ENCODE results near the gene UIMC1.

DNA sequence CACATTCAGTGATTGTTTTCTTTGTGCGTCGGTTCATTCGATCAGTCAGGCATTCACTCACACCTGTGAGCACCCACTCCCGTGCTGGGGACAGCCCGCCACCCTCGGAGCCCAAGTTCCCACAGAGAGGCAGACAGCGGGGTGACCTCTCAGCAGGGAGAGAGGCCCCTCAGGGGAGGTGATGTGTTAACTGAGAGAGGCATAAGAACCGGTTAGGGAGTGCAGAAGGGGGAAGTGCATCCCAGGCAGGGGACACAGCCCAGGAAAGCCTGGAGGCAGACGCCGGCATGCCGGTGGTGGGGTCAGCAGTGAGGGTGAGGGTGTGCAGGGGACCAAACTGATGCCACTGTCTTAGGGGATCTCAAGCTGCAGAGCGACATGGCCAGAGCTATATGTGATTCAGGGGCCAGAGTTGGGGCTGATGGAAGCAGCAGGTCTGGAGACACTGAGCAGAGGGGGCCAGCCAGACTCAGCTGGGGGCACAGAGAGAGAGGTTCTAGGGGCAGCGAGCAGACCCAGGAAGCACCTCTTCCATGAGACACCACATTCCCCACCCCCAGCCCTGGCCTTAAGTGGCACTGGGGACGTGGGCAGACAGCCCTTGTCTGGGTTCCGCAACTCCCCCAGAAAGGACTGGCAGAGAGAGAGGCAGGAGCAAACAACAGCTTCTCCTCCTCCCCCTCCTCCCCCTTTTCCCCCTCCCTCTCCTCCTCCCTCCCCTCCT lies 143.4 kb downstream of the UIMC1 start:
- TF ChIP-seq, protein P1, sequence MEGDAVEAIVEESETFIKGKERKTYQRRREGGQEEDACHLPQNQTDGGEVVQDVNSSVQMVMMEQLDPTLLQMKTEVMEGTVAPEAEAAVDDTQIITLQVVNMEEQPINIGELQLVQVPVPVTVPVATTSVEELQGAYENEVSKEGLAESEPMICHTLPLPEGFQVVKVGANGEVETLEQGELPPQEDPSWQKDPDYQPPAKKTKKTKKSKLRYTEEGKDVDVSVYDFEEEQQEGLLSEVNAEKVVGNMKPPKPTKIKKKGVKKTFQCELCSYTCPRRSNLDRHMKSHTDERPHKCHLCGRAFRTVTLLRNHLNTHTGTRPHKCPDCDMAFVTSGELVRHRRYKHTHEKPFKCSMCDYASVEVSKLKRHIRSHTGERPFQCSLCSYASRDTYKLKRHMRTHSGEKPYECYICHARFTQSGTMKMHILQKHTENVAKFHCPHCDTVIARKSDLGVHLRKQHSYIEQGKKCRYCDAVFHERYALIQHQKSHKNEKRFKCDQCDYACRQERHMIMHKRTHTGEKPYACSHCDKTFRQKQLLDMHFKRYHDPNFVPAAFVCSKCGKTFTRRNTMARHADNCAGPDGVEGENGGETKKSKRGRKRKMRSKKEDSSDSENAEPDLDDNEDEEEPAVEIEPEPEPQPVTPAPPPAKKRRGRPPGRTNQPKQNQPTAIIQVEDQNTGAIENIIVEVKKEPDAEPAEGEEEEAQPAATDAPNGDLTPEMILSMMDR (IDR thresholded peaks at IDR 0.05) = no peak
- no peak for TF ChIP-seq ELF1 (IDR thresholded peaks at IDR 0.05)
